Activated CD8-positive, alpha-beta T cell treated with anti-CD3 and anti-CD28 coated beads for 36 hours (primary cell): ENCODE data around the gene CDKAL1. TPM values are rescaled to one million over a fixed set of nuclear protein-coding genes. Genes with fewer than 3 reads are reported as not detected.

ENCODE experiments used
- ATAC-seq: fragments of 200-7000 bp; cut with Tn5 transposase; one replicate; pipeline ENCODE4 v1.10.0; 2021; ENCODE audit warnings: mild to moderate bottlenecking, moderate library complexity
- CTCF ChIA-PET: fragments of 350-600 bp; sonication (Branson Sonifier 250); formaldehyde crosslinking; loops from one replicate; lab custom pipeline; 2021; ENCODE audit warnings: antibody characterized with exemption; lab: Charles Lee
- POLR2A ChIA-PET: fragments of 350-600 bp; sonication (Branson Sonifier 250); formaldehyde crosslinking; loops from one replicate; lab custom pipeline; 2021; ENCODE audit warnings: antibody characterized with exemption; lab: Charles Lee
- DNase-seq: peaks from one replicate; pipeline ENCODE4 v3.0.0-alpha.2; 2020
- H3K27ac Mint-ChIP-seq: one replicate; pipeline ENCODE4 v1.8.0; 2021; ENCODE audit warnings: mild to moderate bottlenecking, mixed read lengths
- H3K27me3 Mint-ChIP-seq: one replicate; pipeline ENCODE4 v1.8.0; 2021; ENCODE audit warnings: mixed read lengths
- H3K36me3 Mint-ChIP-seq: one replicate; pipeline ENCODE4 v1.8.0; 2021; ENCODE audit warnings: low read depth, mixed read lengths
- H3K4me1 Mint-ChIP-seq: one replicate; pipeline ENCODE4 v1.8.0; 2021; ENCODE audit warnings: low read depth, mixed read lengths
- H3K4me3 Mint-ChIP-seq: one replicate; pipeline ENCODE4 v1.8.0; 2021; ENCODE audit warnings: mild to moderate bottlenecking, moderate library complexity, mixed read lengths
- H3K9me3 Mint-ChIP-seq: one replicate; pipeline ENCODE4 v1.8.0; 2021; ENCODE audit warnings: mixed read lengths
- CTCF ChIP-seq: fragments of 200-600 bp; IDR thresholded peaks from one replicate; pipeline ENCODE4 v1.8.0; 2022; ENCODE audit warnings: antibody characterized with exemption, mild to moderate bottlenecking
- intact Hi-C: fragments of 100-400 bp; cut with micrococcal nuclease; formaldehyde crosslinking; loops from one replicate; pipeline ENCODE4 v1.10.0; 2022
- total RNA-seq, 2 experiments: library from RNA; stranded (reverse); gene quantifications; one replicate each; pipeline ENCODE4 v1.2.3, GENCODE V29; 2021

Gene CDKAL1
- total RNA-seq, 2 experiments from 2014 or later, result 21.6 to 23.6 TPM

- Mint-ChIP-seq H3K9me3 (peaks cover 14% of the 10 kb centered on the region), H3K4me1 (no peaks in the 10 kb centered on the region), H3K4me3 (no peak overlapping the region), H3K27me3 (no peaks in the 10 kb centered on the region), H3K27ac (no peak overlapping the region), H3K36me3 (peaks cover 45% of the 10 kb centered on the region)
- ChIA-PET POLR2A (no interaction called here), CTCF (no interaction called here)
- ATAC-seq, result no peak
- no peak for DNase-seq
- no peak for TF ChIP-seq CTCF
- intact Hi-C loops, result no loop called here
Observed at GRCh38 chr6:20965276-20965675, 431.0 kb downstream of the CDKAL1 start.

- DNase-seq, result no peak
Observed at GRCh38 chr6:20965915-20966314, 431.7 kb downstream of the CDKAL1 start.

GRCh38 chr6:20969551-20969950, 435.3 kb downstream of the CDKAL1 start:
- peaks cover 12% of the 10 kb centered on the region for H3K9me3 Mint-ChIP-seq
- CTCF ChIA-PET, result no interaction called here
- DNase-seq (no peak), ATAC-seq (no peak)
- no peak for TF ChIP-seq CTCF
- no peaks in the 10 kb centered on the region for H3K27me3 Mint-ChIP-seq
- intact Hi-C loops, result no loop called here
- no peak overlapping the region for H3K27ac Mint-ChIP-seq
- no peak overlapping the region for H3K4me3 Mint-ChIP-seq
- no peaks in the 10 kb centered on the region for H3K4me1 Mint-ChIP-seq
- peaks cover 26% of the 10 kb centered on the region for H3K36me3 Mint-ChIP-seq
- POLR2A ChIA-PET, result no interaction called here

More at GRCh38 chr6:20965915-20966314, 431.7 kb downstream of the CDKAL1 start:
- peaks cover 41% of the 10 kb centered on the region for H3K36me3 Mint-ChIP-seq
- ATAC-seq, result no peak
- intact Hi-C loops, result no loop called here
- H3K9me3 Mint-ChIP-seq, result peaks cover 14% of the 10 kb centered on the region
- no peaks in the 10 kb centered on the region for H3K27me3 Mint-ChIP-seq
- POLR2A ChIA-PET, result no interaction called here
- CTCF ChIA-PET, result no interaction called here
- no peak for TF ChIP-seq CTCF
- H3K4me3 Mint-ChIP-seq, result no peak overlapping the region
- H3K27ac Mint-ChIP-seq, result no peak overlapping the region
- H3K4me1 Mint-ChIP-seq, result no peaks in the 10 kb centered on the region

GRCh38 chr6:20976391-20976918, 442.2 kb downstream of the CDKAL1 start:
- H3K36me3 Mint-ChIP-seq, result peaks cover 8% of the 10 kb centered on the region
- ATAC-seq, result no peak

More at GRCh38 chr6:20976391-20976918, 442.2 kb downstream of the CDKAL1 start:
- CTCF ChIA-PET, result no interaction called here
- POLR2A ChIA-PET, result no interaction called here
- Mint-ChIP-seq H3K4me1 (peaks cover 4% of the 10 kb centered on the region), H3K27ac (no peak overlapping the region), H3K4me3 (no peak overlapping the region), H3K27me3 (no peaks in the 10 kb centered on the region), H3K9me3 (no peaks in the 10 kb centered on the region)
- intact Hi-C loops, result no loop called here
- no peak for TF ChIP-seq CTCF
- no peak for DNase-seq
